AG09309 (cell line): ENCODE results near the gene ERCC5.

Experiments
- DNase-seq: peaks from one replicate; pipeline ENCODE4 v3.0.0-alpha.2; 2010; ENCODE audit warnings: low read depth
- H3K4me3 ChIP-seq: 2 replicates; pipeline ENCODE4 v1.5.1; 2011; ENCODE audit warnings: mild to moderate bottlenecking, low read depth, low read length, moderate library complexity; ENCODE audit not compliant: control insufficient read depth
- TF ChIP-seq, protein P1 (sequence below): IDR thresholded peaks from 2 replicates; pipeline ENCODE4 v1.5.1; 2011; ENCODE audit warnings: mild to moderate bottlenecking, low read depth, low read length, inconsistent platforms; ENCODE audit not compliant: insufficient read depth, control insufficient read depth; ENCODE audit errors: missing control alignments

Gene ERCC5

DNA sequence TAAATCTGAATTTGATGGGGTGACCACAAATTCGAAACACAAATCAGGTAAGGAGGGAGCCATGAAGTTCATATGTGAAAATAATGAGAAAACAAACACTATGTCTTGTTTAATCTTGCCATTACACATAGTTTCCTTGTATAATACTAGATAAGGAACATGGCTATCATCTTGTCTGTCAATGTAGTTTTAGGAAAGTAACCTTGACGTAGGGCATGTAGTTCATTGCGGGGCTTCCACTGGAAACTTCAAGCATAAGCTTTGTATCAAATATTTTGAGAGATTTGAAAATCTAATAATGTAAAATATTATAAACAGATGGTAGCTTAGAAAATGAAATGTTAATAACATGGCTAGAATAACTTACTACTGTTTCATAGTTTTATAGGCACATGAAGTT, 38.1 kb upstream of the ERCC5 start:
- DNase-seq = no peak
- TF ChIP-seq, protein P1, sequence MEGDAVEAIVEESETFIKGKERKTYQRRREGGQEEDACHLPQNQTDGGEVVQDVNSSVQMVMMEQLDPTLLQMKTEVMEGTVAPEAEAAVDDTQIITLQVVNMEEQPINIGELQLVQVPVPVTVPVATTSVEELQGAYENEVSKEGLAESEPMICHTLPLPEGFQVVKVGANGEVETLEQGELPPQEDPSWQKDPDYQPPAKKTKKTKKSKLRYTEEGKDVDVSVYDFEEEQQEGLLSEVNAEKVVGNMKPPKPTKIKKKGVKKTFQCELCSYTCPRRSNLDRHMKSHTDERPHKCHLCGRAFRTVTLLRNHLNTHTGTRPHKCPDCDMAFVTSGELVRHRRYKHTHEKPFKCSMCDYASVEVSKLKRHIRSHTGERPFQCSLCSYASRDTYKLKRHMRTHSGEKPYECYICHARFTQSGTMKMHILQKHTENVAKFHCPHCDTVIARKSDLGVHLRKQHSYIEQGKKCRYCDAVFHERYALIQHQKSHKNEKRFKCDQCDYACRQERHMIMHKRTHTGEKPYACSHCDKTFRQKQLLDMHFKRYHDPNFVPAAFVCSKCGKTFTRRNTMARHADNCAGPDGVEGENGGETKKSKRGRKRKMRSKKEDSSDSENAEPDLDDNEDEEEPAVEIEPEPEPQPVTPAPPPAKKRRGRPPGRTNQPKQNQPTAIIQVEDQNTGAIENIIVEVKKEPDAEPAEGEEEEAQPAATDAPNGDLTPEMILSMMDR = no peak
- H3K4me3 ChIP-seq = no peak overlapping the region

DNA sequence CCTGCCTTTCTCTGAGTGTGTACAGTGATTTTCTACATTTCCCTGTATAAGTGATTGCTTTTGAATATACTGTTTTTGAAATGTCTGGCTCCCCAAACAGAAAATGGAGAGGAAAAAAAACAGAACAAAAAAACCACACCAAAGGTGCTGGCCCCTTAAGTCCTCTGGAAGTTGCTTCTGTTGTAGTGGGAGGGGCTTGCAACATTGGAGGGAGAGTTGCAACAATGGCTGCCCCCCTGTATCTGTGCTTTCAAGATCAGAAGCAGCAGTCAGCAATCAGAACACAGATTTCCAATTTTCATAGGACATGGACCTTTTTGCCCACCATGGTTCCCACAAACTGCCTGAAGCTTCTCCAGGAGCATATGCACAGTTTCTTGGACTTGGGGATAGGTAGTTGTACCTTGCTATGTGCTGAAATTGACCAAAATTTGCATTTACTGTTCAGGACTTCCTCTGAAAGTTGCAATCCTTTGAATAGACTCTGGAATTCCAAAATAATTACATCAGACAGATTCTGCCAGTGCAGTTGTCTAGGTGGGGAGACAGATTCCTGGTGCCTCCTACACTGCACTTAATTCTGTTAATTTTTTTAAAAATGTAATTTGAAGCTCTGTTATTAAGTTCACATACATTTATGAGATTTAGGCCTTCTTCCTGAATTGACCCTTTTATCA, 33.1 kb upstream of the ERCC5 start:
- TF ChIP-seq, protein P1 = no peak
- DNase-seq = no peak
- no peak overlapping the region for H3K4me3 ChIP-seq

DNA sequence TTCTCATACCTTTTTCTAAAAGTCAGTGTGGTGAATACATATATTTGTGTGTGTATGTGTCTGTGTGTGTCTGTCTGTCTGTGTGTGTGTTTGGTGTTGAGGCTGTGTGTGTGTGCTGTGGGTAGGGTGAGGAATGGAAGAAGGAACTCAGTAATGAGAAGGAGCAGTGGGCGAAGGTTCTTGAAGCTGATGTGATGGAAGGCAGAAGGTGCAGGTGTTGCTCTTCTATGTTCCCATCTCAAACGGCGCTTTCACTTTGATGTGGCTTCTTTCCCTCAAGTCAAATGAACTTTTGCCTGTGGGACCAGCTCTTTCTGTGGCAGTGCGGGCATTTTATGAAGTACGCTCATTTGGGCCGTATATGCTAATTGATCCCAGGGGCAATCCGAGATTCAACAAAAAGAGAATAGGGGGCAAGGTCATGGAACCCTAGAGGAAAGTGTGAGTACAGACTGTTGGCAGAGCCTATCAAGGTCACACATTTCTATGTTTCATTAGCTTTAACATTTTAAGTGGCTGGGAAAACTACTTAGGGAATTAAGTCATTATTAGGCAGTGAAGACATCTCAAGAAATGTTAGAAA, 31.7 kb upstream of the ERCC5 start:
- DNase-seq = no peak
- no peak overlapping the region for H3K4me3 ChIP-seq
- TF ChIP-seq, protein P1 = no peak

DNA sequence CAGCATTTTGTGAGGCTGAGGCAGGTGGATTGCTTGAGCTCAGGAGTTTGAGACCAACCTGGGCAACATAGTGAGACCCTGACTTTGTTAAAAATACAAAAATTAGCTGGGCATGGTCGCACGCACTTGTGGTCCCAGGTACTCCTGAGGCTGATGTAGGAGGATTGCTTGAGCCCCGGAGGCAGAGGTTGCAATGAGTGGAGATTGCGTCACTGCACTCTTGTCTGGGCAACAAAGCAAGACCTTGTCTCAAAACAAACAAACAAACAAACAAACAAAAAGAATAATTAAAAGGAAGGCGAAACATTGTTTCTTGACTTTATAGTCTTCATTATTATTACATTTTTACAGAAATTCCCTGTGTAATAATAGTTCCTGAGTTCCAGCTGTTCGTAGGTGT, 31.0 kb upstream of the ERCC5 start:
- TF ChIP-seq, protein P1 = no peak
- no peak for DNase-seq
- H3K4me3 ChIP-seq = no peak overlapping the region

DNA sequence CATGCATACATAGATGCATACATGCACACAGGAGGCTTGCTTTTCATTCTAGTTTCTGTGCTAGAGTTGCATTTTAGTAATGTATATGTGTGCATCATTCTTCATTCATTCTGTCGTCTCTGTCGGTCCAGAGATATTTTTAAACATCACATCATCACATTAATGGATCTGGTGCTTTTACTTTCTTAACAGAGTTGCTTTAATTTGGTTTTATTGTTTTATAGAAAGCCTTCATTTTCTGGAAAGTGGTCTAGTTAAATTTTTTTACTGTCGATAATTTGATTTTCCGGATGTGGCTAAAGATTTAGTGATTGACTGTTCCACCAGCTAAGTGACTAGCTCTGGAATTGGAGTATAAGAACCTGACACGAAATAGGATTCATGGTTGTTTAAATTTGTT, 30.0 kb upstream of the ERCC5 start:
- DNase-seq = no peak
- TF ChIP-seq, protein P1 = no peak
- H3K4me3 ChIP-seq = no peak overlapping the region

DNA sequence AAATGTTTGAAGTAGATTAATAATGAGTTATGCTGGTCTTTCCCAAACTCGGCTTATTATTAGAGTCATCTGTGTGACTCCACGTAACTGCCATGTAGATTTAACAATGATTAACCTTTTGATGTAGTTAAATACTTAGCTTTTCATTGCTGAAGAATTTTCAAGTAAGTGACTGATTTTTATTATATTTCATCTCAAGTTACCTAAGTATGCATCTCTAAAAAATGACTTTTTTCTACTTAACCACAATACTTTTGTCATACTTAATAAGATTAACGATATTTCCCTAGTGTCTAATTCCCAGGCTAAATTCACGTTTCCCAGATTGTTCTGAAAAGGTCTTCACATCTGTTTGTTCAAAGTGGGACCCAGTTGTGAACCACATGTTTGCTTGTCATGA, 29.1 kb upstream of the ERCC5 start:
- TF ChIP-seq, protein P1 = no peak
- no peak overlapping the region for H3K4me3 ChIP-seq
- no peak for DNase-seq
